ENCODE data around the gene ALAD.

GRCh38 chr9:113409481-113409880 lies 8.4 kb upstream of the ALAD start:
- TF ChIP-seq SIN3A (IDR thresholded peaks at IDR 0.05; ENCODE audit: borderline replicate concordance, insufficient read depth, low read length) = no peak
- TF ChIP-seq POLR2AphosphoS5 (IDR thresholded peaks at IDR 0.05; ENCODE audit: low read depth, low read length) = no peak
- TF ChIP-seq REST (IDR thresholded peaks at IDR 0.05; ENCODE audit: insufficient read depth in 1 of 2, low read depth in 2 of 2, low read length in 2 of 2) = no peak
- no peak for TF ChIP-seq TAF1 (IDR thresholded peaks at IDR 0.05; ENCODE audit: borderline replicate concordance, insufficient read depth, low read length)

All from PFSK-1 (cell line).